ENCODE measurements around the gene EFCAB8. TPM values are rescaled to one million over a fixed set of nuclear protein-coding genes. Genes with fewer than 3 reads are reported as not detected.

EFCAB8 gene
- total and polyA plus RNA-seq, 4 donors, result 0.25 TPM; not detected in 3

DNA sequence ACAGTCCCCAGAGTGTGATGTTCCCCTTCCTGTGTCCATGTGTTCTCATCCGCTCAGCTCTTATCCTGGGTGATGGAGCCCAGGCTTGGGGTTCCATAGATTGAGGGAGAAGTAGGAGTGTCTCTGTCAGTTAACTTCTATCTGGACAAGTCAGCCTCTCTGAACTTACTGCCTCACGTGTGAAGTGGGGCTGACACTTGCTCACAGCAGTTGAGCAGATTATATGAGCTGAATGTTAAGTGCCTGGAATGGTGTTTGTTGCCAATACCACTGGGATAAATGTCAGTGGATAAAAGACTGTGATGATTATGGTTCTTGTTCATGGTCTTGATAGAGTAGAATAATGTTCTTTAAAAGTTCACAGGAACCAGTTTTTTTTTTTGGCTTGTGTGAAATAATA is 17.1 kb upstream of the EFCAB8 start:
- no peak overlapping the region for H3K9ac ChIP-seq (ENCODE audit: low read depth in 1 of 2, low read length in 2 of 2)
- no peaks in the 10 kb centered on the region for H3K27me3 ChIP-seq (ENCODE audit: control insufficient read depth in 4 of 4, insufficient read depth in 4 of 4, low read length in 3 of 4)
- TF ChIP-seq, protein P1, sequence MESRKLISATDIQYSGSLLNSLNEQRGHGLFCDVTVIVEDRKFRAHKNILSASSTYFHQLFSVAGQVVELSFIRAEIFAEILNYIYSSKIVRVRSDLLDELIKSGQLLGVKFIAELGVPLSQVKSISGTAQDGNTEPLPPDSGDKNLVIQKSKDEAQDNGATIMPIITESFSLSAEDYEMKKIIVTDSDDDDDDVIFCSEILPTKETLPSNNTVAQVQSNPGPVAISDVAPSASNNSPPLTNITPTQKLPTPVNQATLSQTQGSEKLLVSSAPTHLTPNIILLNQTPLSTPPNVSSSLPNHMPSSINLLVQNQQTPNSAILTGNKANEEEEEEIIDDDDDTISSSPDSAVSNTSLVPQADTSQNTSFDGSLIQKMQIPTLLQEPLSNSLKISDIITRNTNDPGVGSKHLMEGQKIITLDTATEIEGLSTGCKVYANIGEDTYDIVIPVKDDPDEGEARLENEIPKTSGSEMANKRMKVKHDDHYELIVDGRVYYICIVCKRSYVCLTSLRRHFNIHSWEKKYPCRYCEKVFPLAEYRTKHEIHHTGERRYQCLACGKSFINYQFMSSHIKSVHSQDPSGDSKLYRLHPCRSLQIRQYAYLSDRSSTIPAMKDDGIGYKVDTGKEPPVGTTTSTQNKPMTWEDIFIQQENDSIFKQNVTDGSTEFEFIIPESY (IDR thresholded peaks at IDR 0.05), result no peak
- TF ChIP-seq EGR1 (IDR thresholded peaks at IDR 0.05; ENCODE audit: low read depth in 2 of 2) (no peak), JUND (IDR thresholded peaks at IDR 0.05) (no peak), SP1 (IDR thresholded peaks at IDR 0.05) (no peak), FOXA1 (IDR thresholded peaks at IDR 0.05) (no peak), HNF4G (IDR thresholded peaks at IDR 0.05) (no peak), RXRA (IDR thresholded peaks at IDR 0.05) (no peak)
- TF ChIP-seq, protein P2, sequence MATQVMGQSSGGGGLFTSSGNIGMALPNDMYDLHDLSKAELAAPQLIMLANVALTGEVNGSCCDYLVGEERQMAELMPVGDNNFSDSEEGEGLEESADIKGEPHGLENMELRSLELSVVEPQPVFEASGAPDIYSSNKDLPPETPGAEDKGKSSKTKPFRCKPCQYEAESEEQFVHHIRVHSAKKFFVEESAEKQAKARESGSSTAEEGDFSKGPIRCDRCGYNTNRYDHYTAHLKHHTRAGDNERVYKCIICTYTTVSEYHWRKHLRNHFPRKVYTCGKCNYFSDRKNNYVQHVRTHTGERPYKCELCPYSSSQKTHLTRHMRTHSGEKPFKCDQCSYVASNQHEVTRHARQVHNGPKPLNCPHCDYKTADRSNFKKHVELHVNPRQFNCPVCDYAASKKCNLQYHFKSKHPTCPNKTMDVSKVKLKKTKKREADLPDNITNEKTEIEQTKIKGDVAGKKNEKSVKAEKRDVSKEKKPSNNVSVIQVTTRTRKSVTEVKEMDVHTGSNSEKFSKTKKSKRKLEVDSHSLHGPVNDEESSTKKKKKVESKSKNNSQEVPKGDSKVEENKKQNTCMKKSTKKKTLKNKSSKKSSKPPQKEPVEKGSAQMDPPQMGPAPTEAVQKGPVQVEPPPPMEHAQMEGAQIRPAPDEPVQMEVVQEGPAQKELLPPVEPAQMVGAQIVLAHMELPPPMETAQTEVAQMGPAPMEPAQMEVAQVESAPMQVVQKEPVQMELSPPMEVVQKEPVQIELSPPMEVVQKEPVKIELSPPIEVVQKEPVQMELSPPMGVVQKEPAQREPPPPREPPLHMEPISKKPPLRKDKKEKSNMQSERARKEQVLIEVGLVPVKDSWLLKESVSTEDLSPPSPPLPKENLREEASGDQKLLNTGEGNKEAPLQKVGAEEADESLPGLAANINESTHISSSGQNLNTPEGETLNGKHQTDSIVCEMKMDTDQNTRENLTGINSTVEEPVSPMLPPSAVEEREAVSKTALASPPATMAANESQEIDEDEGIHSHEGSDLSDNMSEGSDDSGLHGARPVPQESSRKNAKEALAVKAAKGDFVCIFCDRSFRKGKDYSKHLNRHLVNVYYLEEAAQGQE (IDR thresholded peaks at IDR 0.05), result no peak
- TF ChIP-seq, protein P3, sequence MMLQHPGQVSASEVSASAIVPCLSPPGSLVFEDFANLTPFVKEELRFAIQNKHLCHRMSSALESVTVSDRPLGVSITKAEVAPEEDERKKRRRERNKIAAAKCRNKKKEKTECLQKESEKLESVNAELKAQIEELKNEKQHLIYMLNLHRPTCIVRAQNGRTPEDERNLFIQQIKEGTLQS (IDR thresholded peaks at IDR 0.05), result no peak
- no peak overlapping the region for H3K27ac ChIP-seq (ENCODE audit: low read depth in 1 of 2, low read length in 2 of 2)
- DNase-seq (ENCODE audit: low spot score), result no peak
- H3K4me1 ChIP-seq (ENCODE audit: control insufficient read depth in 4 of 4, insufficient read depth in 4 of 4, low read length in 3 of 4), result no peaks in the 10 kb centered on the region
- peaks cover 24 to 57% (median 41%) of the 10 kb centered on the region in 4 donors for H3K36me3 ChIP-seq (ENCODE audit: control insufficient read depth in 4 of 4, insufficient read depth in 3 of 4, low read depth in 1 of 4, low read length in 3 of 4)
- H3K4me3 ChIP-seq (ENCODE audit: low read depth in 1 of 3, low read length in 3 of 3), result no peak overlapping the region
- WGBS, result 96% methylated on average over 2 of the region's 2 CpGs
- H3K9me3 ChIP-seq (ENCODE audit: control insufficient read depth in 4 of 4, low read length in 3 of 4), result no peaks in the 10 kb centered on the region

DNA sequence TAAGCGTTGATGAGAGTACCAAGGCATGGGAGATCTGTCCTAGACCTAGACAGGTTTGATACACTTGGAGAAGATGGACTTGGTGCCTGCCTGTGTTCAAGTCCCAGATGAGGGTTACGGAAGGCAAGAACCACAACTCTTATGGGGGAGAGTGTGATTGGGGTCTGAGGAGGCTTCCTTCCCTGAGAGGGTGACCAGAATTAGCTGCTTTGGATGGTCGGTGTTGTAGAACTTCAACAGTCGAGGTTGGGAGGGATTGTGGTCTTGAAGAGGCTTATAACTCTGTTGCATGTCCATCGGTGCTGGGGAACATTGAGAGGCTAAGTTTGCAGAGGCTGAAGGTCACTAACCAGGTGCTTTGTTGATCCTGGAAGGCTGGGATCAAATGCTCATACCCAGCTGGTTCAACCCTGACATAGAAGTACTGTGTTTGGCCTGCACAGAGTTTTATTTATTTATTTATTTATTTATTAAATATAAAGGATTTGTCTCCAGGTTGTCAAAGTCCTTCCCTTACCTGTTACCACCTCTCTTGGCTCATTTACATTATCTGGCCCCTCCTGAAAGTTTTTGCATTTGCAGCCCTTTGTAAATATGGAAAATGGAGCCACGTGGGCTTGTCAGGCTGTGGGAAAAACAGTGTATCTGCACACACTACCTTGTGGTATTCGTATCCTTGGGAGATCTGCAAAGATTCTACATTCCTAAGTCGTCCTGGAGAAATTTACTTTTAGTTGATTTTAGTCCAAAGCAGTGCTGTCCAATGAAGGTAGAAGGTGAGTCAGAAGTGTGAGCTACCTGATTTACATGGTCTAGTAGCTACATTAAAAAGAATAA is 15.8 kb upstream of the EFCAB8 start:
- no peaks in the 10 kb centered on the region for H3K27me3 ChIP-seq (ENCODE audit: control insufficient read depth in 4 of 4, insufficient read depth in 4 of 4, low read length in 3 of 4)
- H3K4me1 ChIP-seq (ENCODE audit: control insufficient read depth in 4 of 4, insufficient read depth in 4 of 4, low read length in 3 of 4), result no peaks in the 10 kb centered on the region
- no peak overlapping the region for H3K4me3 ChIP-seq (ENCODE audit: low read depth in 1 of 3, low read length in 3 of 3)
- no peaks in the 10 kb centered on the region for H3K9me3 ChIP-seq (ENCODE audit: control insufficient read depth in 4 of 4, low read length in 3 of 4)
- H3K36me3 ChIP-seq (ENCODE audit: control insufficient read depth in 4 of 4, insufficient read depth in 3 of 4, low read depth in 1 of 4, low read length in 3 of 4), result peaks cover 18 to 60% (median 43%) of the 10 kb centered on the region in 4 donors
- no peak for TF ChIP-seq RAD21 (IDR thresholded peaks at IDR 0.05)
- TF ChIP-seq GABPA (IDR thresholded peaks at IDR 0.05 in 1 of 2, conservative IDR thresholded peaks at IDR 0.05 in 1 of 2), result no peak
- TF ChIP-seq, protein P1 (IDR thresholded peaks at IDR 0.05), result no peak
- no peak for TF ChIP-seq HNF4G (IDR thresholded peaks at IDR 0.05)
- TF ChIP-seq, protein P3 (IDR thresholded peaks at IDR 0.05), result no peak
- TF ChIP-seq SP1 (IDR thresholded peaks at IDR 0.05), result no peak
- TF ChIP-seq, protein P2 (IDR thresholded peaks at IDR 0.05), result no peak
- TF ChIP-seq RXRA (IDR thresholded peaks at IDR 0.05), result no peak
- TF ChIP-seq, protein P4, sequence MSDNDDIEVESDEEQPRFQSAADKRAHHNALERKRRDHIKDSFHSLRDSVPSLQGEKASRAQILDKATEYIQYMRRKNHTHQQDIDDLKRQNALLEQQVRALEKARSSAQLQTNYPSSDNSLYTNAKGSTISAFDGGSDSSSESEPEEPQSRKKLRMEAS (IDR thresholded peaks at IDR 0.05), result no peak
- H3K27ac ChIP-seq (ENCODE audit: low read depth in 1 of 2, low read length in 2 of 2), result no peak overlapping the region
- DNase-seq (ENCODE audit: low spot score), result no peak
- WGBS, result 85% methylated on average over 8 of the region's 8 CpGs
- H3K9ac ChIP-seq (ENCODE audit: low read depth in 1 of 2, low read length in 2 of 2), result no peak overlapping the region

Data from liver (tissue), 9 donors.